T-helper 2 cell (primary cell): ENCODE data around the gene ATF3.

Experiments
- DNase-seq, 5 experiments: peaks; one replicate each; pipeline versions ENCODE4 v3.0.0 to v3.0.0-alpha.2; 2012 to 2022
- total RNA-seq, 2 donors: gene quantifications; one replicate each; lab custom pipeline; 2026; lab: John Stamatoyannopoulos, UW

The ATF3 gene, protein sequence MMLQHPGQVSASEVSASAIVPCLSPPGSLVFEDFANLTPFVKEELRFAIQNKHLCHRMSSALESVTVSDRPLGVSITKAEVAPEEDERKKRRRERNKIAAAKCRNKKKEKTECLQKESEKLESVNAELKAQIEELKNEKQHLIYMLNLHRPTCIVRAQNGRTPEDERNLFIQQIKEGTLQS
- 44.9 to 45.0 reads per million in 2 donors for total RNA-seq

- peak; percentile 49 to 89 (median 75) for DNase-seq
Measured at GRCh38 chr1:212608392-212608958, at the start of gene ATF3. Gene ATF3, plus strand, starts transcription at chr1:212608761. Its CDS starts 6,261 bp downstream, at chr1:212615022.

DNA sequence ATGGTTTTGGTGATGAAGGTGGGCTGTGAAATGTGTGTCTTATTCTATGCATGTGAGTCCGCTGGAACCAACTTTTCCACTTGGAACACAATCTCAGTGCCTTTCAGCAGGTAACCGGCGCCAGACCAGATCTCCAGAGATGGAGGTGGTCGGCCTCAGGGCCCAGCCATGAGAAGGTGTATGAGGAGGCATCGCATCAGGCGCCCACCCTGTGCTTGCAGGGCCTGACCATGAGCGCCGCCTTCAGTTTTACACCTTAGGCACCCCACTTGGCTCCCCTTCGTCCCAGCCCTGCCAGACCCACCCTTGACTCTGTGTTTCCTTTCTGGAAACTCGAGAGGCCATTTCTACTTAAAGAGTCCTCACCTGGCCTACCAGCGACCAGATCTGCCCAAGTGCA is 48.6 kb upstream of the ATF3 start:
- no peak for DNase-seq

DNA sequence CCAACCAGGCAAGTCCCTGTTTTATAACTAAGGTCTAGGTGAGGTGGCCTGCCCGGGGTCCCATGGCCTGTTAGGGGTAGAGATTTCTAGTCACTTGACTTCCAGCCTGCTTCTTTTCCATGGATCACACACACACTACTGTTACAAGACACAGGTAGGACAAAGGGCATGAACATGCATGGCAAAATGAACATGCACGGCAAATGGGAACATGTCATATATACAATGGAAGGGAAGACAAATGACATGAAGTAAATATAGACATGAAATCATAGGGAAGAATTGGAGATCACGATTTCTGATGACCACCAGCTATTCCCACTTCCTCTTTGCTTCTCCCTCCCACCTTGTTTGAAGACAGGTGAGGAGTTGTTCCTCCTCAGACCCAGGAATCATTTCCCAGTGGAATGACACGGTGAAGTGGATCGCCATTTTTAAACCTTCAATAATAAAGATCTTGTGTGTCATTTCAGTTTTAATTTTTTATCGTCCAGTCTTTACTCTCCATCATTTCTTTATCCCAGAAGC is 47.6 kb upstream of the ATF3 start:
- no peak for DNase-seq

GRCh38 chr1:212561501-212561931 is 47.0 kb upstream of the ATF3 start:
- no peak for DNase-seq

- DNase-seq, result no peak
Measured at GRCh38 chr1:212562771-212563170, 45.8 kb upstream of the ATF3 start.

DNA sequence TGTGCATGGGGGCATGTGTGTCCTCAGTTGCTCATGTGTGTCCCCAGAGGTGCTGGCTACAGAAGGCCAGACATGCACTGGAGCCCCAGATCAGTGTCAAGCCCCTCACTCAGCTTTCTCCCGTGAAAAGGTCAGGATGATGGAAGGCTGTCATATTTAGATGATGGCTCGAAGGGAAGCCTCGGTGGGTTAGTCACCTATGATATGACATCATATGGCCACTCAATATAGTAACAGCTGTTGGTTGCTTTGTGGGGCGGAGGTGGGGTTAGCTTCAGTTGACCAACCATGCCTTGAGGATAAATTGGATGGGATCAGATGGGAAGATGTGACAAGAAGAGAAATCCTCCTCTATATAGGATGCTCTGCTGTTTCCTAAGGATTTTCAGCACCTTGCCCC is 43.5 kb upstream of the ATF3 start:
- DNase-seq, result no peak

DNA sequence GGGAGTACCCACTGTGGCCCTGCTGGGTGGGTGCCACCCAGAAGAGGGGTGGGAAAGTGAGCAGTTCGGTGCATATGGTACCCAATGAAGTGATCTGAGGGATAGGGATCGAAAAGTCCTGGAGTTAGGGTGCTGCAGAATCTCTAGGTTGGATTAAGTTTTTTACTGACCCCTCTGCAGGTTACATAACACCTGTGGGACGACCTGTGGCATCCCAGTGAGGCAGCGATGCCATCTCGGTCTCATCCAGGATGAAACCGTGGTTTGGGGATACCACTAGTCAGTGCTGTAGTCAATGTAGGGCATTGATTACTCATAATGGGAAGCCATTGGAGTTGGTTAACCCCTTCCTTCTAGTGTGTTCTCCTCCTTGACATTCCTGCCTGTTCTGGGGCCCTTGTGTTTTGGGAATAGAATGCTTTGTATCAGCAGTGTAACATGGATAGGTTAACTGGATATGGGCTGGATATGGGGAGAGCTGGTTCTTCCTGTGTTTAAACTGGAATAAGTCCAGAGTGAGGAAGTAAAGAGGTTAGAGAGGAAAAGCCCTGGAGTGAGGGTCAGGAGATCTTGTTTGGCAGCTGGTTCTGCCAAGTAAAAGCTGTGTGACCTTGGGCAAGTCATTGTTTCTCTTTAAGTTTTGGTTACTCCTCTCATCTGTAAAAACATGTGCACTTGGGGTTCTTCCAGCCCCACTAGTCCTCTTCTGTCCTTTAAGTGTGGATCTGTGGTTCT is 42.8 kb upstream of the ATF3 start:
- peak in 1 of 5 experiments; percentile 24 for DNase-seq

DNA sequence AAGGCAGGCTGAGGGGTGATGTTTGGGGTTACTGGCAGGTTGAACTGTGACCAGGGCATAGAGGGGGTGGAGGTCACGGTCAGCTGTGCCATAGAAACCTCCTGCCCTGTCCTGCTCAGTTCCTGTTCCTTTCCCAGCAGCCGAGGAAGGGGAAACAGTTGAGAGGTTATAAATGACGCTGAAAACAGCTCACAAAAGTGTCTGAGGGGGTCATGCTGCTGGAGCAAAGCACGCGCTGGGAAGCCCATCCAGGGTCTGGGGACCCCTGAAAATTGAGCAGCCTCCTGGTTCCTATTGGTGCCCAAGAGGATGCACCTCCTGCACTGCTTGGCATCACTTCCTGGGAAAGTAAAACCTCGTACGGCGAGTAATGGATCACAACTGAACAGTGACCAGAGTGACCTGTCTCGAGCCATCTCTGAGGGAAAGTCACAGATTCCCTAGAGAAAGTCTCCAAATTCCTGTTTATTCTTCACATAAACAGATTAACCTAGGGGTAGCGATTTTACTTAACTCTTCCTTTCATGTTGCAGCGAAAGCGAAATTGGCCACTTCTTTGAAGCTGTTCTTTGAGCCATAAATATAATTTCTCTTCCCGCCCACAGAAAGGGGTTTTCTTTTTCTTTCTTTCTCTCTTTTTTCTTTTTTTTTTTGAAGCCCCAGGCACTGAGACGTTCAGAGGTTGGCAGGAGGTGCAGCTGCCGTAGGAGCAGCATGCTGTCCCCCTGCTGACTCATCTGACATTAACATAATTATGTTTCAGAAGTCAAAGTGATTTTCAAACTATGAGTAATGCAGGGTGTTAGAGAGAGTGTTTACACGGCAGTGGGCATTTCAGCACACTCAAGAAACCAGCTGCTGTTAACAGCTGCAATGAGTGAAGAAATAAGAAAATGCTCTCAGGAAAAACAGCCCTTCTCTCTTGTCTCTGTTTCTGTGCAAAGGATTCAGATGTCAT is 41.8 kb upstream of the ATF3 start:
- peak in 4 of 5 experiments; percentile 14 to 93 (median 33) for DNase-seq

DNA sequence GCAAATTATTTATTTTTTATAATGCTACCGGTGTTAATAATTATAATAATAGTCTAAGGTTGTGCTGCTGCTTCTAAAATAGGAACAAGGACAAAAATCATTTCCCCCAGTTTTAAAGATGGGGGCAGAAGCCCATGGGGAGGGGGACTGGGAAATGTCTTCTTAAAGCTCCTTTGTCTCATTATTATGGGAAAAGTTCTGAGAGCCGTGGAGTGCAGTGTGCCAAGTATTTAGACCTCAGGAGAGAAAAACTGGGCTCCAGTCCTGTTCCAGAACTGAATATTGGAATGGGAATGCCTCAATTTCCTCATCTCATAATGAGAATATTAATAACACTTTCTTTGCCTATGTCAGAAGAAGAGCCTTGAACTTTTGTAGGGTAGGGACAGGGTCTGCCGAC is 40.9 kb upstream of the ATF3 start:
- DNase-seq, result no peak

DNA sequence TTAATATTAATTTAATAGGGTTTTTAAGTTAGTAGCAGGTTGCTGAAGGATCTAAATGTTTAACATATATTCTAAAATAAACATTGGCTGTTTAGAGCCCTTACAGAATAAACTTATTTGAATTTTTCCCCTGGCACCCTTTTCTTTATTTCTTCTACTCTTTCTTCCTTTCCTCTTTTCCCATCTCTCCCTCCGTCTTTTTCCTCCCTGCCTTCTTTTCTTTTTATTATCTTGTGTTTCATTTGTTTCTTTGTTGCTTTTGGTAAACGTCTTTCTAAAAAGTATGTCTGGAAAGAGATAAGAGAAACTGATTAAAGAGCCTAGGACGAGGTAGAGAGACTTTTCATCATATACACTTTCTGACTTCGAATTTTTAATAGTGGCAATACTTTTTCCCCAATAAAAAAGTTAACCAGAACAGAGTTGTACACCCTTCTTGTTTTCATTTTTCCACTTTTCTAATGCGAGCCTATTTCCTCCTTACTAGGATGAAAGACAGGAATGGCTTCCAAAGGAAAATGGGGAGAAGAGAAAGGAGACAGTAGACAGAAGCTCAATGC is 39.5 kb upstream of the ATF3 start:
- DNase-seq, result no peak

GRCh38 chr1:212574732-212575131 is 33.8 kb upstream of the ATF3 start:
- no peak for DNase-seq

- DNase-seq, result no peak
Measured at GRCh38 chr1:212575333-212575732, 33.2 kb upstream of the ATF3 start.

- DNase-seq, result no peak
Measured at GRCh38 chr1:212578041-212578440, 30.5 kb upstream of the ATF3 start.

- DNase-seq, result no peak
Measured at GRCh38 chr1:212581034-212581433, 27.5 kb upstream of the ATF3 start.

- DNase-seq, result no peak
Measured at GRCh38 chr1:212582291-212582690, 26.3 kb upstream of the ATF3 start.

DNA sequence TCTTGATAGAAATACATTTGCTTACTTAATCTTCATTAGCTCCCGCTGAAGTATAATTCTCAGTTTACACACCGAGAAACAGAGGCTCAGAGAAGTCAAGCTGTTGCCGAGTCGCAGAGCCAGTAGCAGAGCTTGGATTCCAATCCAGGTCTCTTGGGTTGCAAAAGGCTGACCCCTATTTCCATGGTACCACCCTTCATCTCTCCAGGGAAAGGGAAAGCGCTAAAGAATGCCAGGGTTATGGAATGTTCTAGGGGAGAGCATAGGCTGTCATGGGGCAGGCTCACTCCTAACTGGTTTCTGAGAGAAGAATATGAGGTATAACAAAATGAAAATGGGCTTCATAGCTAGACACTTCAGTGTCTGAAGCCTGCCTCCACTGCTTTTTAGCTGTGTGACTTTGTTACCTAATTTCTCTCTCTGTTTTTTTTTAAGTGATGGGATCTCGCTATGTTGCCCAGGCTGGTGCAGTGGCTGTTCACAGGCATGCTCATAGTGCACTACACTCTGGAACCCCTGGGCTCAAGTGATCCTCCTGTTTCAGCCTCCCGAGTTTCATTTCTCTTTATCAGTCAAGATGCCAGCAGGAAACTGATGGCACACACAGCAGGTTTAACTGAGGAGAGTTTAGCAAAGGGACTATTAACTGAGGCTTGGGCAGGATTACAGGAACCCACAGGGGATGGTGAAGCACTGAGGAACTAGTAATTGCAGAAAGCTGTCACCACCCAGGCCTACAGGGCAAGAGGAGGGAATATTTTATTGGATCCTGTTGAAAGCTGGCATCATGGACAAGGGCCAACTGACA is 25.5 kb upstream of the ATF3 start:
- DNase-seq, result no peak

DNA sequence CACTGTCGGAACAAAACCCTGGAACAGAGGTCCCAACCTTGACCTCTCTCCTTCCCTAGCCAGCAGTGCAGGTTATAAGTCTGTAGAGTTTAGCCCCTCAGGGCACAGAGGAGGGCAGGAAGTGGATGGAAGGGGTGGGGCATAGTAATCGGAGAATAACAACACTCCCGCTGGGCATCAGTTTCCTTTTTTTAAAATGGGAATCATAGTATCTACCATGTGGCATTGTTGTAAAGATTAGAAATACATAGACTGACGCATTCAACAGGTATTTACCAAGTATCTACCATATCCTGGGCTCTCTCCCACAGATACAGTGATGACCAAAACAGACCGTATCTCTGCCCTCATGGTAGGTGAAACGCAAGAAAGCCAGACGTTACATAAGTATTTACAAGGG is 24.9 kb upstream of the ATF3 start:
- no peak for DNase-seq

DNA sequence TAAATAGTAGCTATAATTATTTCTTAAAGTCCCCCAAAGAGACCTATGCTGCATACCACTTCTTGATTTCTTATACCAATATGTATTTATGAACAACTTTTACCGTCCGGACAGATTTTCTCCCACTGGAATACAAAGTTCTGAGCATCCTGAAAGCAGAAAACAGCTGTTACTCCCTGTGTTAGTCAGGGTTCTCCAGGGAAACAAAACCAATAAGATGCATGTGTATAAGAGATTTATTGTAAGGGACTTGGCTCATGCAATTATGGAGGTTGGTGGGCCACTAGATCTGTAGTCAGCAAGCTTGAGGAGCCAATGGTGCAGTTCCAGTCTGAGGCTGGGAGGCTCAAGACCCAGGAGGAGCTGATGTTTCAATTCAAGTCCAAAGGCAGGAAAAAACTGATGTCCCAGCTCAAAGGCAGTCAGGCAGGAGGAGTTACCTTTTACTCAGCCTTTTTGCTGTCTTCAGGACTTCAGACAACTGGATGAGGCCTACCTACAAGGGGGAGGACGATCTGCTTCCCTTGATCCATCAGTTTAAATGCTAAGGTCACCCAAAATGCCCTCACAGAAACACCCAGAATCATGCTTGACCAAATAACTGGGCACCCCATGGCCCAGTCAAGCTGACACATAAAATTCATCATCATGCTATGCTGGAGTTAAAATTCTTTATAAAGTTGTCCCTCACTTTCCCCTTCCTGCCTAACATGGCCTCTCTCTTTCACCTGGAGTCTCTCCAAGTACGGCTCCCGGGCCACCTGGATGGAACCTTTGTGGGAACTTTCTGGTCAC is 24.3 kb upstream of the ATF3 start:
- DNase-seq, result no peak

GRCh38 chr1:212585210-212585609 is 23.4 kb upstream of the ATF3 start:
- DNase-seq, result no peak

- no peak for DNase-seq
Measured at GRCh38 chr1:212586206-212587015, 22.1 kb upstream of the ATF3 start.
